GM12878 (cell line): ENCODE results near the gene HIVEP3. TPM values are rescaled to one million over a fixed set of nuclear protein-coding genes. Genes with fewer than 3 reads are reported as not detected.

Source experiments
- CEBPB ChIP-seq, 2 experiments: fragments of 150-350 bp in 1 of 2; IDR thresholded peaks; 2 replicates each; pipeline ENCODE4 v1.6.1; 2012 to 2014; ENCODE audit warnings: low read depth in 2 of 2, low read length in 2 of 2, borderline replicate concordance in 1 of 2, inconsistent platforms in 1 of 2
- CHD2 ChIP-seq: IDR thresholded peaks from 2 replicates; pipeline ENCODE4 v1.6.1; 2011; ENCODE audit warnings: low read depth, low read length, improper control_type of control experiment, borderline replicate concordance
- GABPA ChIP-seq: IDR thresholded peaks from 2 replicates; pipeline ENCODE4 v1.6.1; 2014; ENCODE audit warnings: antibody characterized with exemption, low read depth, mild to moderate bottlenecking, inconsistent platforms
- NBN ChIP-seq: fragments of 450-650 bp; IDR thresholded peaks from 2 replicates; pipeline ENCODE4 v1.6.1; 2016
- TARDBP ChIP-seq: IDR thresholded peaks from 2 replicates; pipeline ENCODE4 v1.6.1; 2016; ENCODE audit warnings: borderline replicate concordance
- YBX1 ChIP-seq: fragments of 450-650 bp; IDR thresholded peaks from 2 replicates; pipeline ENCODE4 v1.6.1; 2016; ENCODE audit warnings: antibody characterized with exemption
- polyA plus RNA-seq, 11 experiments: library from polyadenylated mRNA; depleted of rRNA in 4 of 11; unstranded in 6 of 11; stranded (reverse) in 5 of 11; fragments of >200 nt; fragmentation: Nextera tagmentation in 4 of 11; fragmentation: Illumina TruSeq in 1 of 11; extraction: Ambion mirVana in 4 of 11; extraction: Trizol in 1 of 11; gene quantifications; 1 replicate in 1 of 11; 2 replicates in 10 of 11; pipeline versions ENCODE4 v1.2.1 to v1.2.3, GENCODE V29; 2011 to 2016; ENCODE audit warnings: inconsistent platforms in 2 of 11, missing spikeins in 2 of 11, low read depth in 1 of 11
- total RNA-seq, 4 experiments: library from RNA; depleted of rRNA in 3 of 4; stranded (reverse); fragments of >200 nt in 3 of 4; fragmentation: Illumina TruSeq in 1 of 4; extraction: Trizol in 1 of 4; gene quantifications; 2 replicates each; pipeline versions ENCODE4 v1.2.1 to v1.2.3, GENCODE V29; 2013 to 2021
- TF ChIP-seq, protein P1 (sequence below): fragments of 450-650 bp; conservative IDR thresholded peaks from 2 replicates; pipeline ENCODE4 v1.6.1; 2017; ENCODE audit warnings: mild to moderate bottlenecking, moderate library complexity
- TF ChIP-seq, protein P2 (sequence below): fragments of 450-650 bp; IDR thresholded peaks from 2 replicates; pipeline ENCODE4 v1.6.1; 2016; ENCODE audit warnings: mild to moderate bottlenecking, moderate library complexity, borderline replicate concordance
- TF ChIP-seq, protein P3 (sequence below): fragments of 450-650 bp; IDR thresholded peaks from 2 replicates; pipeline ENCODE4 v1.6.1; 2017; ENCODE audit warnings: mild to moderate bottlenecking, low read depth, inconsistent platforms; ENCODE audit not compliant: poor library complexity, severe bottlenecking

The HIVEP3 gene
- total and polyA plus RNA-seq, 10 of the 15 experiments (the other 5 are each of a cell fraction or from before 2014, with no cell fraction given) = 1.8 to 13.6 (median 3.8) TPM

DNA sequence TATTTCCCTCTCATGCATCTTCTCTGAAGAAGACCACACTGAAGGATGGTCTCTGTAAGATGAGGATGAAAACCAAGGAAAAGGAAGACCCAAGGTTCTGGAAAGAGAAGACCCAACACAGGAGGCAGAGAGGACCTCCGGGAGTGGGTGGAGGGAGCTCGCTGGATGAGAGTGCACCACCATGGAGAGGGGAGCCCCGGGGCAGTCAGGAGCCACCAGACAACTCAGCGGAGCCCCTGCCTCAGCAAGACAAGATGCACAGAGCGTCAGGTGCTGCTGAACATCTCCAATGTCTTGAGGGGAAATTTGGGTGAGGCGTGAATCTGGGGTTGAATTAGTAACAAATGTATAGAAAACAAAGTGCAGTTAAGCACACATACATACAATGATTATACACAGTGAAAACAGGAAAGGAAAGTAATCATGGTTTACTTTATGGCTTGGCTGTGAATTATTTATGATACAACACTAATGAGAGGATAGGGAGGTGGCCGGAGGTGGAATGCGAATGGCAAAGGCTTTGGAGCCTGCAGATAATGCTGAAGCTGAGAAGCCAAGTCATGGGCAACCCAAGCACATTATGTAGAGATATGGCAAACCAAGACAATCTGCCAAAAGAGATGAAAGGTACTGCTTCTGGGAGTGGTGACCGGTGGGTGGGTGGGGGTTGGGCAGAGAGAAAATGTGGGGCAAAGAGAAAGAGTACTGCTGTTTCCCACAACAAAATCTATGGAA is 353.8 kb downstream of the HIVEP3 start (continued):
- TF ChIP-seq, protein P1, sequence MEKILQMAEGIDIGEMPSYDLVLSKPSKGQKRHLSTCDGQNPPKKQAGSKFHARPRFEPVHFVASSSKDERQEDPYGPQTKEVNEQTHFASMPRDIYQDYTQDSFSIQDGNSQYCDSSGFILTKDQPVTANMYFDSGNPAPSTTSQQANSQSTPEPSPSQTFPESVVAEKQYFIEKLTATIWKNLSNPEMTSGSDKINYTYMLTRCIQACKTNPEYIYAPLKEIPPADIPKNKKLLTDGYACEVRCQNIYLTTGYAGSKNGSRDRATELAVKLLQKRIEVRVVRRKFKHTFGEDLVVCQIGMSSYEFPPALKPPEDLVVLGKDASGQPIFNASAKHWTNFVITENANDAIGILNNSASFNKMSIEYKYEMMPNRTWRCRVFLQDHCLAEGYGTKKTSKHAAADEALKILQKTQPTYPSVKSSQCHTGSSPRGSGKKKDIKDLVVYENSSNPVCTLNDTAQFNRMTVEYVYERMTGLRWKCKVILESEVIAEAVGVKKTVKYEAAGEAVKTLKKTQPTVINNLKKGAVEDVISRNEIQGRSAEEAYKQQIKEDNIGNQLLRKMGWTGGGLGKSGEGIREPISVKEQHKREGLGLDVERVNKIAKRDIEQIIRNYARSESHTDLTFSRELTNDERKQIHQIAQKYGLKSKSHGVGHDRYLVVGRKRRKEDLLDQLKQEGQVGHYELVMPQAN = no peak
- TF ChIP-seq NBN (no peak), CEBPB (IDR thresholded peaks at IDR 0.05; ENCODE audit: borderline replicate concordance in 1 of 2, low read depth in 2 of 2, low read length in 2 of 2) (no peak), GABPA (no peak), YBX1 (no peak), CHD2 (no peak), TARDBP (no peak)
- TF ChIP-seq, protein P2, sequence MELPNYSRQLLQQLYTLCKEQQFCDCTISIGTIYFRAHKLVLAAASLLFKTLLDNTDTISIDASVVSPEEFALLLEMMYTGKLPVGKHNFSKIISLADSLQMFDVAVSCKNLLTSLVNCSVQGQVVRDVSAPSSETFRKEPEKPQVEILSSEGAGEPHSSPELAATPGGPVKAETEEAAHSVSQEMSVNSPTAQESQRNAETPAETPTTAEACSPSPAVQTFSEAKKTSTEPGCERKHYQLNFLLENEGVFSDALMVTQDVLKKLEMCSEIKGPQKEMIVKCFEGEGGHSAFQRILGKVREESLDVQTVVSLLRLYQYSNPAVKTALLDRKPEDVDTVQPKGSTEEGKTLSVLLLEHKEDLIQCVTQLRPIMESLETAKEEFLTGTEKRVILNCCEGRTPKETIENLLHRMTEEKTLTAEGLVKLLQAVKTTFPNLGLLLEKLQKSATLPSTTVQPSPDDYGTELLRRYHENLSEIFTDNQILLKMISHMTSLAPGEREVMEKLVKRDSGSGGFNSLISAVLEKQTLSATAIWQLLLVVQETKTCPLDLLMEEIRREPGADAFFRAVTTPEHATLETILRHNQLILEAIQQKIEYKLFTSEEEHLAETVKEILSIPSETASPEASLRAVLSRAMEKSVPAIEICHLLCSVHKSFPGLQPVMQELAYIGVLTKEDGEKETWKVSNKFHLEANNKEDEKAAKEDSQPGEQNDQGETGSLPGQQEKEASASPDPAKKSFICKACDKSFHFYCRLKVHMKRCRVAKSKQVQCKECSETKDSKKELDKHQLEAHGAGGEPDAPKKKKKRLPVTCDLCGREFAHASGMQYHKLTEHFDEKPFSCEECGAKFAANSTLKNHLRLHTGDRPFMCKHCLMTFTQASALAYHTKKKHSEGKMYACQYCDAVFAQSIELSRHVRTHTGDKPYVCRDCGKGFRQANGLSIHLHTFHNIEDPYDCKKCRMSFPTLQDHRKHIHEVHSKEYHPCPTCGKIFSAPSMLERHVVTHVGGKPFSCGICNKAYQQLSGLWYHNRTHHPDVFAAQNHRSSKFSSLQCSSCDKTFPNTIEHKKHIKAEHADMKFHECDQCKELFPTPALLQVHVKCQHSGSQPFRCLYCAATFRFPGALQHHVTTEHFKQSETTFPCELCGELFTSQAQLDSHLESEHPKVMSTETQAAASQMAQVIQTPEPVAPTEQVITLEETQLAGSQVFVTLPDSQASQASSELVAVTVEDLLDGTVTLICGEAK = no peak
- TF ChIP-seq, protein P3, sequence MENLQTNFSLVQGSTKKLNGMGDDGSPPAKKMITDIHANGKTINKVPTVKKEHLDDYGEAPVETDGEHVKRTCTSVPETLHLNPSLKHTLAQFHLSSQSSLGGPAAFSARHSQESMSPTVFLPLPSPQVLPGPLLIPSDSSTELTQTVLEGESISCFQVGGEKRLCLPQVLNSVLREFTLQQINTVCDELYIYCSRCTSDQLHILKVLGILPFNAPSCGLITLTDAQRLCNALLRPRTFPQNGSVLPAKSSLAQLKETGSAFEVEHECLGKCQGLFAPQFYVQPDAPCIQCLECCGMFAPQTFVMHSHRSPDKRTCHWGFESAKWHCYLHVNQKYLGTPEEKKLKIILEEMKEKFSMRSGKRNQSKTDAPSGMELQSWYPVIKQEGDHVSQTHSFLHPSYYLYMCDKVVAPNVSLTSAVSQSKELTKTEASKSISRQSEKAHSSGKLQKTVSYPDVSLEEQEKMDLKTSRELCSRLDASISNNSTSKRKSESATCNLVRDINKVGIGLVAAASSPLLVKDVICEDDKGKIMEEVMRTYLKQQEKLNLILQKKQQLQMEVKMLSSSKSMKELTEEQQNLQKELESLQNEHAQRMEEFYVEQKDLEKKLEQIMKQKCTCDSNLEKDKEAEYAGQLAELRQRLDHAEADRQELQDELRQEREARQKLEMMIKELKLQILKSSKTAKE = no peak
- TF ChIP-seq, all 136 proteins: peak for 0
